Neural progenitor cell (in vitro differentiated cells): ENCODE data around the gene PDHB.

Experiments
- EZH2 ChIP-seq: fragments of 200-600 bp; sonication (generic); IDR thresholded peaks from 2 replicates; pipeline ENCODE4 v1.6.1; 2017; ENCODE audit warnings: antibody characterized with exemption, mild to moderate bottlenecking, moderate library complexity
- EZH2phosphoT487 ChIP-seq: fragments of 200-600 bp; sonication (generic); IDR thresholded peaks from 2 replicates; pipeline ENCODE4 v1.6.1; 2017; ENCODE audit warnings: antibody characterized with exemption
- TF ChIP-seq, protein P1 (sequence below): fragments of 200-600 bp; sonication (generic); IDR thresholded peaks from 2 replicates; pipeline ENCODE4 v1.5.1; 2017; ENCODE audit warnings: antibody characterized with exemption, mild to moderate bottlenecking

DNA sequence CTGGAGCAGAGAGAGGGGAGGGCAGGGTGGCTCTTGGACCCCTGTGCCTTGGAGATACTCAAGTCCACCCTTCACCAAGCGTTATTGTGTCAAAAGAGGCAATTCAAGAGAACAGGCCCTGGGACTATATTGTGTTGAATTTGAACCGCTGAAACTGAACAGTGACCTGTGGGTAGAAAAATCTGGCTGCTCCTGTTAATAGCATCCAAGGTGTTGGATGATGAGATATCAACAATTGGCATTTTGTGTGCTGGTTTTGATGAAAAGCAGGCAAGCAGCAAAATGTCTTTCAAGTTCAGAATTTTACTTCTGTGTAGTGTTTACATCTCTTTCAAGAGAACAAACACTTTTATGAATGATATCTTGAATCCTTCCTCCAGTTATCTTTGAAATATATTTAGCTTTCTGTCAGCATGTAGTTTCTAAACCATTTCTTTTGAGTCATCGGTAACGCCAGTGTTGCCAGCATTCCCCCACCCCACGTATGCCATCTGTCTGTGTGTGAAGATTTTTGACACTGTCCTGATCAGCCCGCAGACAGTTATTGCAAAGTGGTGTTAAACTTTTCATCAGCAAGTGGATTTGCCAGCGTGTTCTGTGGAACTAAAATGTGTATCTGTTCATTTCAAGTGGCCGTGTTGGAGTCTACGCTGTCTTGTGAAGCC is 34.8 kb downstream of the PDHB start:
- TF ChIP-seq, protein P1, sequence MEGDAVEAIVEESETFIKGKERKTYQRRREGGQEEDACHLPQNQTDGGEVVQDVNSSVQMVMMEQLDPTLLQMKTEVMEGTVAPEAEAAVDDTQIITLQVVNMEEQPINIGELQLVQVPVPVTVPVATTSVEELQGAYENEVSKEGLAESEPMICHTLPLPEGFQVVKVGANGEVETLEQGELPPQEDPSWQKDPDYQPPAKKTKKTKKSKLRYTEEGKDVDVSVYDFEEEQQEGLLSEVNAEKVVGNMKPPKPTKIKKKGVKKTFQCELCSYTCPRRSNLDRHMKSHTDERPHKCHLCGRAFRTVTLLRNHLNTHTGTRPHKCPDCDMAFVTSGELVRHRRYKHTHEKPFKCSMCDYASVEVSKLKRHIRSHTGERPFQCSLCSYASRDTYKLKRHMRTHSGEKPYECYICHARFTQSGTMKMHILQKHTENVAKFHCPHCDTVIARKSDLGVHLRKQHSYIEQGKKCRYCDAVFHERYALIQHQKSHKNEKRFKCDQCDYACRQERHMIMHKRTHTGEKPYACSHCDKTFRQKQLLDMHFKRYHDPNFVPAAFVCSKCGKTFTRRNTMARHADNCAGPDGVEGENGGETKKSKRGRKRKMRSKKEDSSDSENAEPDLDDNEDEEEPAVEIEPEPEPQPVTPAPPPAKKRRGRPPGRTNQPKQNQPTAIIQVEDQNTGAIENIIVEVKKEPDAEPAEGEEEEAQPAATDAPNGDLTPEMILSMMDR, result no peak
- no peak for TF ChIP-seq EZH2phosphoT487
- no peak for TF ChIP-seq EZH2
